ENCODE measurements around the gene LETMD1.

DNA sequence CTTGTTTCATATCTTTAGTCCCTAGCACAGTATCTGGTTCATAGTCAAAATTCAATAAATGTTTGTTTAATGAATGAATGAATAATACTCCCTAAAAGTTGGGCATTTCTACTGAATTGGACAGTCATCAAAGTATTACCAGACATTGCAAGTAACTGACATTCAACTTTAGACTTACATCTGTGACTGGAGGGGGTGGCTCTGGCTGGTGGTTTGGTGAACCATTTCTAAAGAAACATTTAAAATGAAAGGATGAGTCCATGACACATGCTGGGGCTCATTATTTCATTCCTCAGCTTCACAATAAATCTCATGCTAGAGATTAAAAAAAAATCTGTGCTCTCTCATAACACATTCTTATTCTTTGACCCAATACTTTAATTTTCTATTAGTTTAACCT, 55.9 kb downstream of the LETMD1 start:
- TF ChIP-seq EZH2 (IDR thresholded peaks at IDR 0.05; ENCODE audit: insufficient read depth, poor library complexity, severe bottlenecking) (no peak), EZH2phosphoT487 (IDR thresholded peaks at IDR 0.05; ENCODE audit: insufficient read depth, low read depth) (no peak)

Measured in GM23248 (cell line).